Fibroblast of peridontal ligament (primary cell): Measurements from ENCODE around the gene HDGF.

Experiments used
- DNase-seq: peaks from one replicate; pipeline ENCODE4 v3.0.0-alpha.2; 2010; ENCODE audit errors: extremely low read depth

The HDGF gene

DNA sequence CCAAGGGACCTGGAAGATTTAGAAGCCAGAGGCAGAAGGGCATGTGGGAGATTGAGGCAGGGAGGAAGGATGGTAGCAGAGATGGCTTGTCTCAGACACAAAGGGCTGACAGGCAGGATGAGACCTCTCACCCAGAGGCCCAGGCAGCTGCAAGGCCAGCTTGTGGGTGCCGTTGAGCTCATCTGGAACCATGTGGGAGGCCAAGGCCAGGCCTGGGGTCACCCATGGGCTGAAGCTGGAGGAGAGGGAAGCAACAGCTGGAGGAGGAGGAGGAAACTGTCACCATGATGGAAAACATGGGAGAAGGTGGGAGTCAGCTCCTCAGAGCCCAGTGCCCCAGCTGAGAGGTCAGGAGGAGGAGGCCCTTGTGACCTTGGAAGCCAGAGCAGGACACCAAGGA lies 52.5 kb downstream of the HDGF start:
- DNase-seq = no peak

DNA sequence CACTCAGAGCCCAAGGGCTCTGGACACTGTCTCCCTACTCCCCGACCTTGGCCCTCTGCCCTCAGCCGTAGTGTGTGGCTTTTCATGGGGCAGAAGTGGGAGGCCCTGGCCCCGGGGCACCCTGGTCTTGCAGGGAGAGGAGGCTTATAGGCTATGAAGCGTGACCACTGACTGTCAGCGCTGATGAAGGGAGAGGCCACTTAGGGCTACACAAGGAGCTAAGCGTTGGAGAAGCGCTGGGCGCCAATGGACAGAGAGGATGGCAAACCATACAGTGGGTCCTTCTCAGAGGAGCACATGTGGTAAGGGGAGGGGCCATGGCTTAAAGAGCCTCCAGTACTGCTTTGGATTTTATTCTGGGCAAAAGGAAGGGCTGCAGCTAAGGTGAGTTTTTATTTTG lies 54.0 kb downstream of the HDGF start:
- DNase-seq = no peak

DNA sequence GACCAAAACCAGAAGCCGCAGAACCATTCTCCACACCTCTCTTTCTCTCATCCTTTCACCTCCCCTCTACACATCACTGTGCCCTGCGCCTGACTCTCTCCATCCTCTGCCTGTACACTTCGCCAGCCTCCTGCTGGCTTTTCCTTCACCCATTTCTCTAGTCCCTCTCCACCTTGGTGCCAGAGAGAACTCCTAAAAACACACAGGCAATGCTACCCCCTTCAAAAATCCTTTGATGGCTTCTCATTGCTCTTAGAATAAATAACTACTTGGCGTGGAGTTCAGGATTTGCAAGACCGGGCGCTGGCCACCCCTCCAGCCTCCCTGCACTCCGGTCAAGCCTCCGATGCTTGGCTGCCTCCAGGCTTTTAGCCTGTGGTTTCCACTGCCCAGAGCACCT lies 54.7 kb downstream of the HDGF start:
- DNase-seq = no peak

DNA sequence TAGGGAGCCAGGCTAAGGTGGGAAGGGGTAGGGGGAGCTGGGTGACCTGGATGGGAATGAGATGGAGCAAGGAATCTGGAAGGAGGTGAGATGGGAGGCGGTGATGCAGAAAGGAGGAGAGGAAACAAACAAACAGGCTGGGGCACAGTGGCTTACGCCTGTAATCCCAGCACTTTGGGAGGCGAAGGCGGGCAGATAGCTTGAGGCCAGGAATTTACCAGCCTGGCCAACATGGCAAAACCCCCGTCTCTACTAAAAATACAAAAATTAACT lies 56.8 kb downstream of the HDGF start:
- no peak for DNase-seq

DNA sequence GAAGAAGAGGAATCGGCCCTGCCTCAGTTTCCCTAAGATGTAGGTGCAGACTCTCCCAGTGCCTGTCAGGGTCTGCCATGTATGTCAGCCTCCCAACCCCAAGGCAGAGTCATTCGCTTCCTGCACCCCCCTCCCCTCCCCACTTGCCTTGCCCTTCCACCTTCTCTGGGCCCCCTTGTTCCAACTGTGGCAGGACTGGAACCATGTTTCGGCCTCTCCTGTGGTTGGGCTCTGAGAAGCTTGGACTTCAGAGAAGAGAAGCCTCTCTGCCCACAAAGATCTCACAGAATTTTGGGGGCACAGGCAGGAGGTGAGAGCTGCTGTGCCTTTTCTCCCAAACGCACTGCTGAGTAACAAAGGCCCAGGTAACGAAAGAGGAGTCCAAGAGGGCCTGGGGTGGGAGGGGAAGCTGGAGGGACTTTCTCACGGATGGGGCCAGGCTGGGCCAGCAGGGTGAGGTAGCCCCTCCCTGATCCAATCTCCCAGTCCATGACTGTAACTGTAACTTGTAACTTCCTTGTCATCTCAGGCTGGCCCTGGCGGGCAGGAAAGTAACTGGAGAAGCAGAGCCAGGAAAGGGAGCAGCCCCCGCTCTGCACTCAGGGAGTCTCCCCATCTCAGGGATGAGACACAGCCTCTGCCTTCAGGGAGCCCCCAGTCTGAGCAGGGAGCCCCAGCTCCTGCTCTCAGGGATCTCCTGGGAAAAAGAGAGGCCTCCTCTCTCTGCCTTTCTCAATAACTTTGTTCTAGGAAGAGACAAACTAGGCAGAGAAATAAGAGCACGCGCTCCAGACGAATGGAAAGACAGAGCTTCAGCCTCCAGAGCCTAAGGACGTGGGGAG lies 57.4 kb downstream of the HDGF start:
- DNase-seq = no peak

DNA sequence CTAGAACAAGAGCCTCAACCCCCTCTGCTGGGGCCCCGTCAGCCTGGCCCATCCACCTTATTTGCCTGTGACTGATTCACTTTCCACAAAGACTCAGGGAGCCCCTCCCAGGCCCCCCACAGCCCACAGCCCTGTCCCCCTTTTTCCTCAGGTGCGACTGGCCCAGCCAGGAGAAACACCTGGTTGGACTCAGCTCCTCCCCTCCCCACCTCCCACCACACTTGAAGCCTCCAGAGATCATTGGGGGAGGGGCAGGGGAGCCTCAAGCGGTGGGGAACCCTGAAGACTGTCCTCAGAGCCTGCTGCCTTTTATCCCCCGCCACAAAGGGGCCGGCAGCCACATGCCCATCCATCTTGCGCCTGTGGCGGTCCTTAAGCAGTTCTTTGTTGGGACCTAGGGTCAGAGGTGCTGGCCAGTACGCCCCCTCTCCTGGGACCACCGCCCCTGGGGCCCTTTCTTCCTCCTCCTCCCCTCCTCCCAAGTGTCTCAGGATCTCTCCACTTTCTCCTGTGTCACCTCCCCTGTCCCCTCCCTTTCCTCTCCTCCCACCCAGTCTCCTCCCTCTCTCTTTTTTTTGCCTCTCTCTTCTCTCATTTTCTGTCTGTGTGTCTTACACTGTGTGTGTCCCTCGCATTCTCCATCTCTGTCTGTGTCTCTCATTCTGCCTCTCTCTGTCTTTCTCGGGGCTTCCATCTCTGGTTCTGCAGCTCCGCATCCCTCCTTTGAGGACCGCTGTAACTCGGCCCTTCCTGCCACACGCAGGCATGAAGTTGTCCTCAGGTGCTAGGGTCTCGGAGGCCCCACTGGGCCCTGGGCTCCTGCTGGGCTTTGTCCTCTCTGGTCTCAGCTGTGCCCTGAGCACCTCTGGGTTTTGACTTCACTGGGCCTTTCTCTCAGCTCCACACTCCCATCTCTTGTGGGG lies 58.3 kb downstream of the HDGF start:
- DNase-seq = no peak

DNA sequence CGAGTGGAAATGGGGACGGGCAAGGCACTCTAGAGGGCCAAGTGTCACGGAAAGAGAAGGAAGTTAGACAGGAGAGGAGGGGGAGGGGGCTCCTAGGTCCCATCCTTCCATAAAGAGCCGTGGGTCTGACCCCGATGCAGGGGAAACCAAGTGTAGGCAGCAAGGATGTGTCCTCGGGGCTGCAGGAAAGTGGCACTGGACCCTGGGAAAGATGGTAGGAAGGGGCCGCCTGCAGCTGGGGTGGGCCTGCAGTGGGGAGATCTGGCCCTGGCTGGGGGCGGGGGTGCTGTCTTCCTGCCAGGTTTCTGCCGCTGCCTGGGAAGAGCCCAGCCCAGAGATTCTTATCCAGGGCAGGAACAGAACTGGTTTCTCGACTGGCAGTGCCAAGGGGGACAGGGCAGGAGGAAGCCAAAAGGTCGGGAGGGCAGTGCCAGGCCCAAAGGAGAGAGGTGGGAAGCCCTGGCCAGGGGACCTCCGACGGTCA lies 59.0 kb downstream of the HDGF start:
- DNase-seq = no peak
